Brain microvascular endothelial cell (primary cell): ENCODE measurements around the gene RSKR.
A peak's percentile ranks its signal among the peaks of the same experiment; 100 is the strongest.

Experiments used
- DNase-seq: peaks from one replicate; pipeline ENCODE4 v3.0.0-alpha.2; 2020
- H3K27ac ChIP-seq: fragments of 250-450 bp; sonication (Bioruptor Pico); 2 replicates; pipeline ENCODE4 v1.5.1; 2020; ENCODE audit warnings: mild to moderate bottlenecking, moderate library complexity
- H3K27me3 ChIP-seq: fragments of 250-450 bp; sonication (Bioruptor Pico); replicated peaks from 2 replicates; pipeline ENCODE4 v1.5.1; 2020; ENCODE audit warnings: mild to moderate bottlenecking
- H3K36me3 ChIP-seq: fragments of 250-450 bp; sonication (Bioruptor Pico); replicated peaks from 2 replicates; pipeline ENCODE4 v1.5.1; 2020; ENCODE audit warnings: mild to moderate bottlenecking
- H3K4me3 ChIP-seq: 2 replicates; pipeline ENCODE4 v1.5.1; 2011; ENCODE audit warnings: low read depth, mild to moderate bottlenecking, control low read depth, low read length, moderate library complexity
- CTCF ChIP-seq: IDR thresholded peaks from 2 replicates; pipeline ENCODE4 v1.5.1; 2011; ENCODE audit warnings: low read depth, mild to moderate bottlenecking, moderate library complexity, low read length, control low read depth, inconsistent platforms; ENCODE audit errors: missing control alignments
- in situ Hi-C: cut with HindIII; loops from 2 replicates; pipeline ENCODE4 v1.10.0; 2017; ENCODE audit warnings: low sequenced_read_pairs, low pct_ligation_motif_present

Gene RSKR

DNA sequence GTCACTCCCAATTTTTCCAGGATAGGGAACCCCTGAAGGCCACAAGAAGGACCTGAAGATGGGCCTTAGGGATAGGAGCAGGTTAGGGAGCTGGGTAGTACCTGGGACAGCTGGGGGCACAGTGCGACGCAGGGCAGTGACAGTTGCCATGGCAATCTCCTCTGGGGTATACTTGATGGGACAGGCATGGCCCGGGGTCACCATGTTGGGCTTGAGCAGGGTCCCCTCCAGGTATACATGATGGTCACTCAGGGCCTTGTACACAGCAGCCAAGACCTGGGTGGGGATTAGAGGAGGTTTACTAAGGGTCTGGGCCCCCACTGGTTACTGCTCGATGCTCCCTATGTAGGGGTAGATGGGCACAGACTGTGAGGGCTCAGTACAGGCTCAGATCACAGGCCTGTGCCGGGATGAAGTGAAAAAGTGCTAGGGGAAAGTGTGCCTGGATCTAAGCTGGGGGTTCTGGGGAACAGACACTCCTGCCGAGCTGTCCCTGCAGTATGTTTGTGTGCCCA is 40.0 kb downstream of the RSKR start:
- in situ Hi-C loops = no loop called here
- H3K36me3 ChIP-seq = peaks cover 10% of the 10 kb centered on the region
- H3K27me3 ChIP-seq = no peaks in the 10 kb centered on the region
- no peak overlapping the region for H3K4me3 ChIP-seq
- H3K27ac ChIP-seq = no peak overlapping the region
- TF ChIP-seq CTCF = no peak
- DNase-seq = no peak

GRCh38 chr17:28573521-28573920 is 40.5 kb downstream of the RSKR start:
- peaks cover 9% of the 10 kb centered on the region for H3K36me3 ChIP-seq
- no peak for TF ChIP-seq CTCF
- no peak for DNase-seq
- H3K27me3 ChIP-seq = no peaks in the 10 kb centered on the region
- no peak overlapping the region for H3K4me3 ChIP-seq
- no peak overlapping the region for H3K27ac ChIP-seq
- in situ Hi-C loops = no loop called here

- no peak for DNase-seq
- no peaks in the 10 kb centered on the region for H3K27me3 ChIP-seq
- no peak for TF ChIP-seq CTCF
- in situ Hi-C loops = no loop called here
- peaks cover 4% of the 10 kb centered on the region for H3K36me3 ChIP-seq
- no peak overlapping the region for H3K4me3 ChIP-seq
- H3K27ac ChIP-seq = no peak overlapping the region
These were observed 41.0 kb downstream of the RSKR start for GRCh38 chr17:28573040-28573380.

- no peak overlapping the region for H3K4me3 ChIP-seq
- H3K36me3 ChIP-seq = peaks cover 2% of the 10 kb centered on the region
- DNase-seq = no peak
- no peak for TF ChIP-seq CTCF
- in situ Hi-C loops = no loop called here
- no peaks in the 10 kb centered on the region for H3K27me3 ChIP-seq
- no peak overlapping the region for H3K27ac ChIP-seq
These were observed 41.5 kb downstream of the RSKR start for GRCh38 chr17:28572259-28573039.

DNA sequence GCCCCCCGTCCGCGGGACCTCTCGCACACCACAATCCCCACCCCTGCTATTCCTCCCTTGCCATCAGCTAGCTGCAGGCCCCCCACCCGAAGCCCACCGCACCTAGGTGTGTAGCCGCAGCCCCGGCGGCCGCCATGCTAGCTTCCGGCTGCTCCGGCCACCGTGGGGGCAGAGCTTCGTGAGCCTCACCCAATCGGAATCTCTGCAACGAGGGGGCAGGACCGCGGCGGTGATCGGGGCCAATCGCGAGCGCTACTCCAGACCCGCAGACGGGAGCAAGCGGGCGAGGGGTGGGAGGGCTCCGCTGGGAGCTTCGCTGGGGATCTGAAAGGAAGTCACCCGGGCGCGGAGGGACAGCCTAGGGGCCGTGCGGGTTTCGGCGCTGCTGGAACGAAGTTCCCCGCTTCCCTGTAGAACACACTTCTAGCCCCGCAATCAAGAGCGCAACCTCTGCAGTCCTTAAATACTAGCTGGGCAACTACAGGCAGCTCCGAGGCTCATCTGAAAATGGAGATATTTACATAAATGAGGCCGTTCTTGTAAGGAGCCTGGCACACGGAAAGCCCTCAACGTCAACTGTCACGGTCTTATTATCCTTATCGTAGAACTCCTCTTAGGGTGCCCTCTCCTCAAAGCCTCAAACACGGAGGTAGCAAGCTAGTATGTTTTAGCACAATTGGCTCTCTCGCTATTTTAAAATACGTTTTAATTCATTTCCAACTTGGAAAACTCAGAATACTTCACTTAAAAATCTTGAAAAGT is 42.4 kb downstream of the RSKR start, which contains the start of gene PIGS:
Gene PIGS, minus strand, starts transcription at position 164 of the 762 bp plus-strand sequence. Its CDS starts 28 bp downstream, at position 136.
- H3K4me3 ChIP-seq = peak within 1 kb of the TSS; percentile 96

More for the DNA sequence above, 42.4 kb downstream of the RSKR start, which contains the start of gene PIGS:
- TF ChIP-seq CTCF = no peak
- no peaks in the 10 kb centered on the region for H3K27me3 ChIP-seq
- H3K27ac ChIP-seq = no peak within 1 kb of the TSS
- peak; percentile 88 for DNase-seq
- H3K36me3 ChIP-seq = peaks cover 2% of the 10 kb centered on the region
- in situ Hi-C loops = no loop called here
